WI38 (cell line): ENCODE measurements around the gene SCAF4.

Experiments
- H3K4me3 ChIP-seq: 2 replicates; pipeline ENCODE4 v1.5.1; 2011; ENCODE audit warnings: low read depth, mild to moderate bottlenecking, control low read depth, low read length
- CTCF ChIP-seq: IDR thresholded peaks from 2 replicates; pipeline ENCODE4 v1.5.1; 2012; ENCODE audit warnings: low read depth, mild to moderate bottlenecking, control low read depth, low read length

The SCAF4 gene

GRCh38 chr21:31731857-31732596 lies at the start of gene SCAF4:
SCAF4 (minus strand) TSS chr21:31732118; CDS start chr21:31731692, 426 bp downstream.
- TF ChIP-seq CTCF, result no peak
- H3K4me3 ChIP-seq, result peak within 1 kb of the TSS; percentile 89

- H3K4me3 ChIP-seq, result no peak overlapping the region
- TF ChIP-seq CTCF, result no peak
Measured at GRCh38 chr21:31780944-31781343, 49.0 kb upstream of the SCAF4 start.

- TF ChIP-seq CTCF, result no peak
- no peak overlapping the region for H3K4me3 ChIP-seq
Measured at GRCh38 chr21:31778546-31778945, 46.6 kb upstream of the SCAF4 start.

GRCh38 chr21:31777857-31778256 lies 45.9 kb upstream of the SCAF4 start:
- no peak overlapping the region for H3K4me3 ChIP-seq
- TF ChIP-seq CTCF, result no peak

- TF ChIP-seq CTCF, result no peak
Measured at GRCh38 chr21:31774031-31774430, 42.1 kb upstream of the SCAF4 start.

GRCh38 chr21:31772674-31773555 lies 41.0 kb upstream of the SCAF4 start:
- no peak overlapping the region for H3K4me3 ChIP-seq
- TF ChIP-seq CTCF, result no peak

More at GRCh38 chr21:31774031-31774430, 42.1 kb upstream of the SCAF4 start:
- no peak overlapping the region for H3K4me3 ChIP-seq

GRCh38 chr21:31771685-31772084 lies 39.8 kb upstream of the SCAF4 start:
- no peak for TF ChIP-seq CTCF
- H3K4me3 ChIP-seq, result no peak overlapping the region
